Neural cell (in vitro differentiated cells): Measurements from ENCODE around the gene H1-8. TPM values are rescaled to one million over a fixed set of nuclear protein-coding genes. Genes with fewer than 3 reads are reported as not detected.

ENCODE experiments used
- H2AFZ ChIP-seq: fragments of 200-600, 300-800 bp; sonication (generic), shearing (Covaris generic); 2 replicates; pipeline ENCODE4 v1.6.0; 2014; ENCODE audit warnings: low read depth, mild to moderate bottlenecking, antibody characterized with exemption, low read length, moderate library complexity
- H3F3A ChIP-seq: fragments of 200-600 bp; shearing (Covaris generic); 2 replicates; pipeline ENCODE4 v1.6.1; 2016; ENCODE audit warnings: mild to moderate bottlenecking, moderate library complexity, mixed read lengths, antibody characterized with exemption, low read length; ENCODE audit not compliant: insufficient read depth, poor library complexity, severe bottlenecking
- H3K27ac ChIP-seq: fragments of 200-600, 300-800 bp; sonication (generic), shearing (Covaris generic); 2 replicates; pipeline ENCODE4 v1.5.1; 2014; ENCODE audit warnings: mild to moderate bottlenecking, low read length, moderate library complexity
- H3K27me3 ChIP-seq: fragments of 300-800, 200-600 bp; sonication (generic), shearing (Covaris generic); 2 replicates; pipeline ENCODE4 v1.6.0; 2014; ENCODE audit warnings: mild to moderate bottlenecking, low read depth, low read length, moderate library complexity; ENCODE audit not compliant: insufficient read depth
- H3K36me3 ChIP-seq: fragments of 300-800, 200-600 bp; sonication (generic), shearing (Covaris generic); 2 replicates; pipeline ENCODE4 v1.5.1; 2014; ENCODE audit warnings: mild to moderate bottlenecking, antibody characterized with exemption, low read length, moderate library complexity; ENCODE audit not compliant: insufficient read depth
- H3K4me2 ChIP-seq: fragments of 300-800, 200-600 bp; sonication (generic), shearing (Covaris generic); 2 replicates; pipeline ENCODE4 v1.6.0; 2014; ENCODE audit warnings: mild to moderate bottlenecking, low read length
- H3K4me3 ChIP-seq: fragments of 300-800, 200-600 bp; sonication (generic), shearing (Covaris generic); 2 replicates; pipeline ENCODE4 v1.5.1; 2014; ENCODE audit warnings: mild to moderate bottlenecking, low read length, moderate library complexity
- H3K79me2 ChIP-seq: fragments of 200-600 bp; shearing (Covaris generic); replicated peaks from 2 replicates; pipeline ENCODE4 v1.6.0; 2014; ENCODE audit warnings: mild to moderate bottlenecking, low read length, moderate library complexity; ENCODE audit not compliant: insufficient read depth
- H3K9ac ChIP-seq: fragments of 300-800, 200-600 bp; sonication (generic), shearing (Covaris generic); 2 replicates; pipeline ENCODE4 v1.6.1; 2016; ENCODE audit warnings: mild to moderate bottlenecking, low read length, mixed read lengths
- H3K9me2 ChIP-seq: fragments of 200-600 bp; shearing (Covaris generic); 2 replicates; pipeline ENCODE4 v1.6.1; 2016; ENCODE audit warnings: mild to moderate bottlenecking, low read length, mixed read lengths; ENCODE audit not compliant: insufficient read depth
- H3K9me3 ChIP-seq: fragments of 200-600, 300-800 bp; sonication (generic), shearing (Covaris generic); 2 replicates; pipeline ENCODE4 v1.6.1; 2016; ENCODE audit warnings: mild to moderate bottlenecking, mixed run types, low read length, moderate library complexity, mixed read lengths
- H4K20me1 ChIP-seq: fragments of 200-600 bp; shearing (Covaris generic); 2 replicates; pipeline ENCODE4 v1.6.1; 2016; ENCODE audit warnings: mild to moderate bottlenecking, mixed run types; ENCODE audit not compliant: insufficient read depth
- EP300 ChIP-seq: fragments of 450-650 bp; conservative IDR thresholded peaks from 2 replicates; pipeline ENCODE4 v1.6.1; 2014; ENCODE audit warnings: antibody characterized with exemption, mild to moderate bottlenecking, moderate library complexity; ENCODE audit not compliant: poor library complexity, severe bottlenecking
- EZH2 ChIP-seq: fragments of 200-600, 300-800 bp; shearing (Covaris generic), sonication (generic); IDR thresholded peaks from 2 replicates; pipeline ENCODE4 v1.6.1; 2014; ENCODE audit warnings: antibody characterized with exemption, low read length, borderline replicate concordance, mild to moderate bottlenecking; ENCODE audit not compliant: insufficient read depth, poor library complexity, severe bottlenecking
- MXI1 ChIP-seq: fragments of 450-650 bp; conservative IDR thresholded peaks from 2 replicates; pipeline ENCODE4 v1.6.1; 2014; ENCODE audit warnings: antibody characterized with exemption, mild to moderate bottlenecking; ENCODE audit not compliant: poor library complexity, severe bottlenecking
- POLR2AphosphoS5 ChIP-seq: IDR thresholded peaks from 2 replicates; pipeline ENCODE4 v1.6.1; 2012
- RAD21 ChIP-seq: fragments of 450-650 bp; conservative IDR thresholded peaks from 2 replicates; pipeline ENCODE4 v1.6.1; 2014; ENCODE audit warnings: antibody characterized with exemption, mild to moderate bottlenecking, moderate library complexity
- SMC3 ChIP-seq: fragments of 450-650 bp; conservative IDR thresholded peaks from 2 replicates; pipeline ENCODE4 v1.6.1; 2014; ENCODE audit warnings: antibody characterized with exemption, mild to moderate bottlenecking, moderate library complexity; ENCODE audit not compliant: poor library complexity
- TAF1 ChIP-seq: IDR thresholded peaks from 2 replicates; pipeline ENCODE4 v1.6.1; 2012; ENCODE audit warnings: low read depth
- polyA plus RNA-seq: library from polyadenylated mRNA; depleted of rRNA; stranded (reverse); fragments of >200 nt; gene quantifications from 2 replicates; pipeline ENCODE4 v1.2.3, GENCODE V29; 2014
- TF ChIP-seq, protein P1 (sequence below): fragments of 450-650 bp; IDR thresholded peaks from 2 replicates; pipeline ENCODE4 v1.5.1; 2014; ENCODE audit warnings: antibody characterized with exemption, mild to moderate bottlenecking, moderate library complexity; ENCODE audit not compliant: poor library complexity, severe bottlenecking
- TF ChIP-seq, protein P2 (sequence below): IDR thresholded peaks from 2 replicates; pipeline ENCODE4 v1.6.1; 2012; ENCODE audit warnings: borderline replicate concordance

H1-8 gene
- polyA plus RNA-seq, 1 donor from 2014 or later = not detected

DNA sequence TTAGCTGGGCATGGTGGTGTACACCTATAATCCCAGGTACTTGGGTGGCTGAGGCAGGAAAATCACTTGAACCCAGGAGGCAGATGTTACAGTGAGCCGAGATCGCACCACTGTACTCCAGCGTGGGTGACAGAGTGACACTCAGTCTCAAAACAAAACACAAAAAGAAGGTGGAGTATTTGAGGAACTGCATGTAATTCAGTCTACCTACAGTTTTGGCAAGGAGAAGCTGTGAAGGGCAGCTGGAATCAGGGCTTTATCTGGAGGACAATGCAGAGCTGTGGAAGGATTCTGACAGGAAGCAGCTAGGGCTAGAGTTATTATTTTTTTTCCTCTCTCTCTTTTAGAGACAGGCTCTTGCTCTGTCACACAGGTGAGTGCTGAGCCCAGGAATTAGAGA is 6.8 kb downstream of the H1-8 start:
- Histone ChIP-seq H3F3A (no peaks in the 10 kb centered on the region), H3K9me2 (no peaks in the 10 kb centered on the region), H4K20me1 (no peaks in the 10 kb centered on the region), H3K36me3 (no peaks in the 10 kb centered on the region), H3K27ac (no peak overlapping the region), H3K79me2 (no peaks in the 10 kb centered on the region), H3K9me3 (no peaks in the 10 kb centered on the region), H3K4me2 (no peak overlapping the region), H3K27me3 (no peaks in the 10 kb centered on the region), H3K9ac (no peak overlapping the region), H2AFZ (no peak overlapping the region), H3K4me3 (no peak overlapping the region)
- no peak for TF ChIP-seq EZH2
- TF ChIP-seq, protein P1, sequence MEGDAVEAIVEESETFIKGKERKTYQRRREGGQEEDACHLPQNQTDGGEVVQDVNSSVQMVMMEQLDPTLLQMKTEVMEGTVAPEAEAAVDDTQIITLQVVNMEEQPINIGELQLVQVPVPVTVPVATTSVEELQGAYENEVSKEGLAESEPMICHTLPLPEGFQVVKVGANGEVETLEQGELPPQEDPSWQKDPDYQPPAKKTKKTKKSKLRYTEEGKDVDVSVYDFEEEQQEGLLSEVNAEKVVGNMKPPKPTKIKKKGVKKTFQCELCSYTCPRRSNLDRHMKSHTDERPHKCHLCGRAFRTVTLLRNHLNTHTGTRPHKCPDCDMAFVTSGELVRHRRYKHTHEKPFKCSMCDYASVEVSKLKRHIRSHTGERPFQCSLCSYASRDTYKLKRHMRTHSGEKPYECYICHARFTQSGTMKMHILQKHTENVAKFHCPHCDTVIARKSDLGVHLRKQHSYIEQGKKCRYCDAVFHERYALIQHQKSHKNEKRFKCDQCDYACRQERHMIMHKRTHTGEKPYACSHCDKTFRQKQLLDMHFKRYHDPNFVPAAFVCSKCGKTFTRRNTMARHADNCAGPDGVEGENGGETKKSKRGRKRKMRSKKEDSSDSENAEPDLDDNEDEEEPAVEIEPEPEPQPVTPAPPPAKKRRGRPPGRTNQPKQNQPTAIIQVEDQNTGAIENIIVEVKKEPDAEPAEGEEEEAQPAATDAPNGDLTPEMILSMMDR = no peak
- TF ChIP-seq, protein P2, sequence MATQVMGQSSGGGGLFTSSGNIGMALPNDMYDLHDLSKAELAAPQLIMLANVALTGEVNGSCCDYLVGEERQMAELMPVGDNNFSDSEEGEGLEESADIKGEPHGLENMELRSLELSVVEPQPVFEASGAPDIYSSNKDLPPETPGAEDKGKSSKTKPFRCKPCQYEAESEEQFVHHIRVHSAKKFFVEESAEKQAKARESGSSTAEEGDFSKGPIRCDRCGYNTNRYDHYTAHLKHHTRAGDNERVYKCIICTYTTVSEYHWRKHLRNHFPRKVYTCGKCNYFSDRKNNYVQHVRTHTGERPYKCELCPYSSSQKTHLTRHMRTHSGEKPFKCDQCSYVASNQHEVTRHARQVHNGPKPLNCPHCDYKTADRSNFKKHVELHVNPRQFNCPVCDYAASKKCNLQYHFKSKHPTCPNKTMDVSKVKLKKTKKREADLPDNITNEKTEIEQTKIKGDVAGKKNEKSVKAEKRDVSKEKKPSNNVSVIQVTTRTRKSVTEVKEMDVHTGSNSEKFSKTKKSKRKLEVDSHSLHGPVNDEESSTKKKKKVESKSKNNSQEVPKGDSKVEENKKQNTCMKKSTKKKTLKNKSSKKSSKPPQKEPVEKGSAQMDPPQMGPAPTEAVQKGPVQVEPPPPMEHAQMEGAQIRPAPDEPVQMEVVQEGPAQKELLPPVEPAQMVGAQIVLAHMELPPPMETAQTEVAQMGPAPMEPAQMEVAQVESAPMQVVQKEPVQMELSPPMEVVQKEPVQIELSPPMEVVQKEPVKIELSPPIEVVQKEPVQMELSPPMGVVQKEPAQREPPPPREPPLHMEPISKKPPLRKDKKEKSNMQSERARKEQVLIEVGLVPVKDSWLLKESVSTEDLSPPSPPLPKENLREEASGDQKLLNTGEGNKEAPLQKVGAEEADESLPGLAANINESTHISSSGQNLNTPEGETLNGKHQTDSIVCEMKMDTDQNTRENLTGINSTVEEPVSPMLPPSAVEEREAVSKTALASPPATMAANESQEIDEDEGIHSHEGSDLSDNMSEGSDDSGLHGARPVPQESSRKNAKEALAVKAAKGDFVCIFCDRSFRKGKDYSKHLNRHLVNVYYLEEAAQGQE = no peak
- TF ChIP-seq MXI1 = no peak
- no peak for TF ChIP-seq TAF1
- no peak for TF ChIP-seq EP300
- TF ChIP-seq POLR2AphosphoS5 = no peak
- TF ChIP-seq SMC3 = no peak
- TF ChIP-seq RAD21 = no peak

DNA sequence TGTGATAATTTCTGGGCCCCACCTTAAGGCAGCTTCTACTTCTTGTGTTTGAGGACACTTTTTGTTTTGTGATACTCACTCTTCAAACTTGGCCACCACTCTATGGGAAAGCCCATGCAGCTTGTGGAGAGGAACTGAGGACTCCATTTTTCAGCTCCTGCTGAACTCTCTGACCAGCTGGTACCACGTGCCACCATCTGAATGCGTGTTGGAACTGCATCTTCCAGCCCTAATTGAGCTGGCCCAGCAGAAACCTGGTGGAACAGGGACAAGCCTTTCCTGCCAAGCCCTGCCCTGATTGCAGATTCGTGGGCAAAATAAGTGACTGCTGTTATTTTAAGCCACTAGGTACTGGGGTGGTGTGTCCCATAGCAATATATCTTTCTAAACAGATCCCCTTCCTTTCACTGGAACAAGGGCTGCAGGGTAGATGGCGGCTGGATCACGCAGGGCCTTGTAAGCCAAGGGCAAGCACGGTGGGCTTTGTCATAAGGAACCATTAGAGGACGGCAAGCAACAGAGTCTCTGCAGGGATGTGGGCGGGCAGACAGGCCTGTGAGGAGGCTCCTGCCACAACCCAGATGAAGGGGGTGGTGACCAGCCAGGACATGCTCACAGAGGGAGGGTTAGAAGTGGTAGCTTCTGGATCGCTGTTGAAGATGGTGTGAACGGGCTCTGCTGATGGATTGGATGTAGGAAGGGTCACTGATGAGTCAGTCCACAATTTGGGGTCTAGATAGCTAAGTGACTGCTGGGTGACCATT is 9.5 kb downstream of the H1-8 start:
- Histone ChIP-seq H2AFZ (no peak overlapping the region), H3K27ac (no peak overlapping the region), H3K27me3 (no peaks in the 10 kb centered on the region)

More for the DNA sequence above, 9.5 kb downstream of the H1-8 start:
- no peaks in the 10 kb centered on the region for H3F3A ChIP-seq
- no peak overlapping the region for H3K9ac ChIP-seq
- no peak for TF ChIP-seq EZH2
- TF ChIP-seq RAD21 = no peak
- TF ChIP-seq TAF1 = no peak
- no peak for TF ChIP-seq POLR2AphosphoS5
- TF ChIP-seq, protein P2 = no peak
- TF ChIP-seq MXI1 = no peak
- H3K9me3 ChIP-seq = no peaks in the 10 kb centered on the region
- no peaks in the 10 kb centered on the region for H3K36me3 ChIP-seq
- H3K79me2 ChIP-seq = no peaks in the 10 kb centered on the region
- H3K4me2 ChIP-seq = no peak overlapping the region
- no peaks in the 10 kb centered on the region for H4K20me1 ChIP-seq
- H3K4me3 ChIP-seq = no peak overlapping the region
- no peaks in the 10 kb centered on the region for H3K9me2 ChIP-seq
